ENCODE results near the gene ARF3.

Gene ARF3

GRCh38 chr12:48981757-48982157, 24.5 kb upstream of the ARF3 start:
- no peak for DNase-seq (ENCODE audit: low spot score)

GRCh38 chr12:48980953-48981756, 23.9 kb upstream of the ARF3 start:
- no peak for DNase-seq (ENCODE audit: low spot score)

GRCh38 chr12:48980389-48980952, 23.2 kb upstream of the ARF3 start:
- no peak for DNase-seq (ENCODE audit: low spot score)

GRCh38 chr12:48979602-48980388, 22.5 kb upstream of the ARF3 start:
- no peak for DNase-seq (ENCODE audit: low spot score)

GRCh38 chr12:48978741-48979601, 21.7 kb upstream of the ARF3 start:
- DNase-seq (ENCODE audit: low spot score) = no peak

GRCh38 chr12:48978291-48978740, 21.0 kb upstream of the ARF3 start, which contains the start of gene WNT1:
WNT1 (plus strand) TSS chr12:48978322; CDS start chr12:48978651, 329 bp downstream.
- no peak for DNase-seq (ENCODE audit: low spot score)

GRCh38 chr12:48977290-48978281, 20.3 kb upstream of the ARF3 start:
- DNase-seq (ENCODE audit: low spot score) = no peak

- DNase-seq (ENCODE audit: low spot score) = no peak
Observed at GRCh38 chr12:48973941-48974673, 16.8 kb upstream of the ARF3 start.

GRCh38 chr12:48973531-48973930, 16.2 kb upstream of the ARF3 start:
- DNase-seq (ENCODE audit: low spot score) = no peak

GRCh38 chr12:48972952-48973483, 15.7 kb upstream of the ARF3 start:
- no peak for DNase-seq (ENCODE audit: low spot score)

GRCh38 chr12:48972213-48972951, 15.1 kb upstream of the ARF3 start:
- DNase-seq (ENCODE audit: low spot score) = no peak

GRCh38 chr12:48970702-48971334, 13.5 kb upstream of the ARF3 start:
- no peak for DNase-seq (ENCODE audit: low spot score)

GRCh38 chr12:48969833-48970701, 12.8 kb upstream of the ARF3 start:
- DNase-seq (ENCODE audit: low spot score) = no peak

GRCh38 chr12:48969160-48969771, 12.0 kb upstream of the ARF3 start:
- no peak for DNase-seq (ENCODE audit: low spot score)

GRCh38 chr12:48968467-48968866, 11.2 kb upstream of the ARF3 start:
- DNase-seq (ENCODE audit: low spot score) = no peak

- DNase-seq (ENCODE audit: low spot score) = no peak
Observed at GRCh38 chr12:48967991-48968390, 10.7 kb upstream of the ARF3 start.

Data from putamen (tissue), 1 donor.